ENCODE data around the gene IQSEC1. TPM values are rescaled to one million over a fixed set of nuclear protein-coding genes. Genes with fewer than 3 reads are reported as not detected.
A peak's percentile ranks its signal among the peaks of the same experiment; 100 is the strongest.

Gene IQSEC1
- total and polyA plus RNA-seq, 2 experiments from 2014 or later, result 8.0 to 51.9 TPM

GRCh38 chr3:12891985-12892839 is 181.0 kb downstream of the IQSEC1 start:
- H3K27ac Mint-ChIP-seq, result no peak overlapping the region
- ATAC-seq (peak; percentile 66), DNase-seq (ENCODE audit: low spot score) (peak; percentile 83)
- Histone ChIP-seq H3K4me3 (no peak overlapping the region), H3K79me2 (replicated peaks; ENCODE audit: insufficient read depth) (no peaks in the 10 kb centered on the region), H3K27ac (ENCODE audit: low read depth) (no peak overlapping the region), H3K9me2 (ENCODE audit: insufficient read depth) (no peaks in the 10 kb centered on the region), H2AFZ (no peak overlapping the region), H3K27me3 (ENCODE audit: insufficient read depth) (peaks cover 6% of the 10 kb centered on the region; the same call in 1 of the 2 replicates), H3F3A (replicated peaks; ENCODE audit: low read depth) (no peaks in the 10 kb centered on the region), H3K36me3 (ENCODE audit: insufficient read depth) (no peaks in the 10 kb centered on the region), H4K20me1 (replicated peaks; ENCODE audit: insufficient read depth) (0 out of 2 replicates have a peak, but pooled peaks cover 3% of the 10 kb centered on the region), H3K4me2 (no peak overlapping the region), H3K4me1 (ENCODE audit: insufficient read depth) (no peaks in the 10 kb centered on the region)
- TF ChIP-seq CTCF (conservative IDR thresholded peaks at IDR 0.05; ENCODE audit: low read depth in 2 of 2) (peak; percentile 94 to 96), POLR2AphosphoS5 (IDR thresholded peaks at IDR 0.05; ENCODE audit: low read depth) (no peak), EZH2 (IDR thresholded peaks at IDR 0.05; ENCODE audit: low read depth, unreplicated experiment) (no peak), ZNF114 (CRISPR knock-in tag; IDR thresholded peaks at IDR 0.05) (no peak), NANOG (IDR thresholded peaks at IDR 0.05; ENCODE audit: borderline replicate concordance) (no peak), STAT1 (IDR thresholded peaks at IDR 0.05; ENCODE audit: unreplicated experiment) (no peak)
- H3K4me1 Mint-ChIP-seq, result peaks cover 10% of the 10 kb centered on the region
- no peaks in the 10 kb centered on the region; the same call in 2 of the 3 replicates for H3K36me3 Mint-ChIP-seq (ENCODE audit: low read depth)
- no peaks in the 10 kb centered on the region for H3K9me3 Mint-ChIP-seq
- peaks cover 19% of the 10 kb centered on the region for H3K27me3 Mint-ChIP-seq (ENCODE audit: insufficient read depth, low read depth, poor library complexity)
- no peak overlapping the region for H3K4me3 Mint-ChIP-seq

GRCh38 chr3:12891391-12891984 is 181.7 kb downstream of the IQSEC1 start:
- no peak overlapping the region for H2AFZ ChIP-seq
- ATAC-seq, result no peak
- Mint-ChIP-seq H3K27ac (no peak overlapping the region), H3K27me3 (ENCODE audit: insufficient read depth, low read depth, poor library complexity) (peaks cover 21% of the 10 kb centered on the region), H3K4me1 (peaks cover 10% of the 10 kb centered on the region), H3K36me3 (ENCODE audit: low read depth) (no peaks in the 10 kb centered on the region; the same call in 2 of the 3 replicates), H3K9me3 (no peaks in the 10 kb centered on the region), H3K4me3 (no peak overlapping the region)
- H3K4me2 ChIP-seq, result no peak overlapping the region
- no peaks in the 10 kb centered on the region for H3K79me2 ChIP-seq (replicated peaks; ENCODE audit: insufficient read depth)
- DNase-seq (ENCODE audit: low spot score), result no peak
- H3K36me3 ChIP-seq (ENCODE audit: insufficient read depth), result no peaks in the 10 kb centered on the region
- H3K9me2 ChIP-seq (ENCODE audit: insufficient read depth), result no peaks in the 10 kb centered on the region
- TF ChIP-seq EZH2phosphoT487 (IDR thresholded peaks at IDR 0.05; ENCODE audit: unreplicated experiment), result no peak
- TF ChIP-seq CREB1 (CRISPR knock-in tag; IDR thresholded peaks at IDR 0.05; ENCODE audit: low read depth), result no peak
- TF ChIP-seq ZNF331 (CRISPR knock-in tag; IDR thresholded peaks at IDR 0.05; ENCODE audit: low read depth), result no peak
- no peak for TF ChIP-seq STAT1 (IDR thresholded peaks at IDR 0.05; ENCODE audit: unreplicated experiment)
- TF ChIP-seq JUNB (IDR thresholded peaks at IDR 0.05; ENCODE audit: unreplicated experiment), result no peak
- 0 out of 2 replicates have a peak, but pooled peaks cover 3% of the 10 kb centered on the region for H4K20me1 ChIP-seq (replicated peaks; ENCODE audit: insufficient read depth)
- H3K4me3 ChIP-seq, result no peak overlapping the region
- no peak overlapping the region for H3K27ac ChIP-seq (ENCODE audit: low read depth)
- H3F3A ChIP-seq (replicated peaks; ENCODE audit: low read depth), result no peaks in the 10 kb centered on the region
- H3K27me3 ChIP-seq (ENCODE audit: insufficient read depth), result peaks cover 10% of the 10 kb centered on the region; the same call in 1 of the 2 replicates
- no peaks in the 10 kb centered on the region for H3K4me1 ChIP-seq (ENCODE audit: insufficient read depth)
